ENCODE data around the gene IFNGR1. TPM values are rescaled to one million over a fixed set of nuclear protein-coding genes. Genes with fewer than 3 reads are reported as not detected.

The IFNGR1 gene
- total RNA-seq, 1 donor from 2014 or later: 60.5 TPM

- H3K27ac Mint-ChIP-seq: no peak overlapping the region
- H3K27me3 Mint-ChIP-seq: no peaks in the 10 kb centered on the region
- TF ChIP-seq, protein P1, sequence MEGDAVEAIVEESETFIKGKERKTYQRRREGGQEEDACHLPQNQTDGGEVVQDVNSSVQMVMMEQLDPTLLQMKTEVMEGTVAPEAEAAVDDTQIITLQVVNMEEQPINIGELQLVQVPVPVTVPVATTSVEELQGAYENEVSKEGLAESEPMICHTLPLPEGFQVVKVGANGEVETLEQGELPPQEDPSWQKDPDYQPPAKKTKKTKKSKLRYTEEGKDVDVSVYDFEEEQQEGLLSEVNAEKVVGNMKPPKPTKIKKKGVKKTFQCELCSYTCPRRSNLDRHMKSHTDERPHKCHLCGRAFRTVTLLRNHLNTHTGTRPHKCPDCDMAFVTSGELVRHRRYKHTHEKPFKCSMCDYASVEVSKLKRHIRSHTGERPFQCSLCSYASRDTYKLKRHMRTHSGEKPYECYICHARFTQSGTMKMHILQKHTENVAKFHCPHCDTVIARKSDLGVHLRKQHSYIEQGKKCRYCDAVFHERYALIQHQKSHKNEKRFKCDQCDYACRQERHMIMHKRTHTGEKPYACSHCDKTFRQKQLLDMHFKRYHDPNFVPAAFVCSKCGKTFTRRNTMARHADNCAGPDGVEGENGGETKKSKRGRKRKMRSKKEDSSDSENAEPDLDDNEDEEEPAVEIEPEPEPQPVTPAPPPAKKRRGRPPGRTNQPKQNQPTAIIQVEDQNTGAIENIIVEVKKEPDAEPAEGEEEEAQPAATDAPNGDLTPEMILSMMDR (IDR thresholded peaks at IDR 0.05): no peak
- no peak for DNase-seq
- ATAC-seq (ENCODE audit: low read depth): no peak
- ChIA-PET POLR2A (interaction anchor here (1.7 to 2.1 kb wide), 2 partner anchors 16 to 30 kb away, joined by 3 to 9 read pairs; no protein-coding TSS in a partner anchor), CTCF (interaction anchor here (1.1 to 1.8 kb wide), 2 partner anchors 24 to 153 kb away, joined by 3 to 5 read pairs; no protein-coding TSS in a partner anchor)
- intact Hi-C loops (cut with micrococcal nuclease): loop anchor here (2.0 kb wide), 1 partner anchor 25 kb away; no protein-coding TSS in a partner anchor
- H3K4me1 Mint-ChIP-seq: peaks cover 16% of the 10 kb centered on the region
- H3K9me3 Mint-ChIP-seq: peaks cover 3% of the 10 kb centered on the region
- no peaks in the 10 kb centered on the region for H3K36me3 Mint-ChIP-seq (ENCODE audit: low read depth)
- no peak overlapping the region for H3K4me3 Mint-ChIP-seq
Measured at GRCh38 chr6:137247724-137248123, 28.5 kb upstream of the IFNGR1 start.

GRCh38 chr6:137246791-137247202, 27.6 kb upstream of the IFNGR1 start:
- ATAC-seq (ENCODE audit: low read depth): no peak
- H3K9me3 Mint-ChIP-seq: no peaks in the 10 kb centered on the region
- no peak overlapping the region for H3K27ac Mint-ChIP-seq
- no peaks in the 10 kb centered on the region for H3K27me3 Mint-ChIP-seq
- CTCF ChIA-PET: interaction anchor here (1.1 kb wide), 1 partner anchor 153 kb away, joined by 3 read pairs; no protein-coding TSS in a partner anchor
- no peak for DNase-seq
- H3K4me1 Mint-ChIP-seq: peaks cover 16% of the 10 kb centered on the region
- H3K4me3 Mint-ChIP-seq: no peak overlapping the region
- TF ChIP-seq, protein P1 (IDR thresholded peaks at IDR 0.05): no peak
- POLR2A ChIA-PET: interaction anchor here (2.1 kb wide), 1 partner anchor 29 kb away, joined by 9 read pairs; no protein-coding TSS in a partner anchor
- intact Hi-C loops (cut with micrococcal nuclease): no loop called here
- H3K36me3 Mint-ChIP-seq (ENCODE audit: low read depth): no peaks in the 10 kb centered on the region

DNA sequence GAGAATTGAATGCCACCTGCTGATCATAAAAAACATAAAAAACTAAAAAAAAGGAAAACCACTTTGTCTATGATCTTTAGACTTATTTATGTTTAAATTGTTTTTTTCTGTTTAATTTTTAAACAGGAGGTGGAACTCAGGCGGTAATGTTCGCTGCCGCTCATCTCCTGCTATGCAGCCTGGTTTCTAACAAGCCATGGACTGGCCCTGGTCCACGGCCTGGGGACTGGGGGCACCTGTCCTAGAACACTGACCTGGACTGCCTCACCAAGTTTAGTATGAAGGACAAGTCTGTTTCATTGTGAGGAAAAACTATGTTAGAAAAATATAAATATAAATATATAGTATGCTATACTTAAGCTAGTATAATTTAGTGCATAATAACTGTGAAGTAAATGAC, 27.0 kb upstream of the IFNGR1 start:
- Mint-ChIP-seq H3K36me3 (ENCODE audit: low read depth) (no peaks in the 10 kb centered on the region), H3K4me1 (peaks cover 16% of the 10 kb centered on the region), H3K9me3 (no peaks in the 10 kb centered on the region), H3K27ac (no peak overlapping the region), H3K4me3 (no peak overlapping the region), H3K27me3 (no peaks in the 10 kb centered on the region)
- intact Hi-C loops (cut with micrococcal nuclease): no loop called here
- no peak for DNase-seq
- TF ChIP-seq, protein P1 (IDR thresholded peaks at IDR 0.05): no peak
- POLR2A ChIA-PET: no interaction called here
- CTCF ChIA-PET: no interaction called here
- no peak for ATAC-seq (ENCODE audit: low read depth)

DNA sequence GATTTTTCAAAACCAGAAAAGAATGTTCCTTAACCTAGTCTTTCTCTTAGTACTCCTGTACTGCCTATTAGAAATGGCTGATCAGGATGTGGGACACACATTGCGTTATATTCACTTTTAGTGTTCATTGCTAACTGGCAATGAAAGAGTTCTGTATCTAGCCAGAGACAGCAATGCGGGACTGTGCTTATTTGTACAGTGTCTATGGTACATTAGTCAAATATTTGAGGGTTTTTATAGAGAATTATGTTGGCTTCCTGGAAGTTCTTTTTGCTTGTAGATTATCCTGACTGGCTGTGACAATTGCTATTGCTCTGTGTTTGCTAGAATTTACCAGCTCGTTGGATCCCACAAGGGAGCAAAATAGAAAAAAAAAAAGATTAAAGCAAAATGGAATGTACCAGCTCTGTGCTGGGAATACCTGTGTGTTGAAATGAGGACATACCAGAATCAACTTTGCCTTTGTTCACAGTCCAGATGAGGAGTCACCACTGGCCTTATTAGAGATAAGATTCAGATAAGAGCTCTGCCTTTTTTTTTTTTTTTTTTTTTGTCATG, 22.4 kb upstream of the IFNGR1 start:
- Mint-ChIP-seq H3K4me1 (peaks cover 16% of the 10 kb centered on the region), H3K9me3 (peaks cover 5% of the 10 kb centered on the region), H3K27me3 (no peaks in the 10 kb centered on the region), H3K4me3 (no peak overlapping the region), H3K36me3 (ENCODE audit: low read depth) (no peaks in the 10 kb centered on the region), H3K27ac (no peak overlapping the region)
- ATAC-seq (ENCODE audit: low read depth) (no peak), DNase-seq (no peak)
- TF ChIP-seq, protein P1 (IDR thresholded peaks at IDR 0.05): no peak
- intact Hi-C loops (cut with micrococcal nuclease): no loop called here
- ChIA-PET CTCF (interaction anchor here (0.5 to 1.4 kb wide), 3 partner anchors 10 to 704 kb away, joined by 3 read pairs; no protein-coding TSS in a partner anchor), POLR2A (interaction anchor here (0.6 kb wide), 1 partner anchor 559 kb away, joined by 4 read pairs; no protein-coding TSS in a partner anchor)

DNA sequence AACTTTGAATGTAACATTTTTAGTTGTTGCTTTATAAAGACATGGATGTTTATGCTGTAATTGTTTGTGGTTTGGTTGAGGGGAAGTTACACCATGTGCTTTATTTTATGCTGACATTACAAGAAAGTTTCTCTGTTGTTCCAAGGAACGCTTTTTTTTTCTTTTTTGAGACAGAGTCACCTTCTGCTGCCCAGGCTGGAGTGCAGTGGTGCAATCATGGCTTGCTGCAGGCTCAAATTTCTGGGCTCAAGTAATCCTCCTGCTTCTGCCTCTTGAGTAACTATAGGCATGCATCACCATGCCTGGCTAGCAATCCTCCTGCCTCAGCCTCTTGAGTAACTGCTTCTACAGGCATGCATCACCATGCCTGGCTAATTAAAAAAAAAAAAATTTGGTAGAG, 21.0 kb upstream of the IFNGR1 start:
- Mint-ChIP-seq H3K4me1 (peaks cover 22% of the 10 kb centered on the region), H3K36me3 (ENCODE audit: low read depth) (no peaks in the 10 kb centered on the region), H3K27ac (no peak overlapping the region), H3K27me3 (no peaks in the 10 kb centered on the region), H3K9me3 (peaks cover 5% of the 10 kb centered on the region), H3K4me3 (no peak overlapping the region)
- DNase-seq: no peak
- TF ChIP-seq, protein P1 (IDR thresholded peaks at IDR 0.05): no peak
- CTCF ChIA-PET: interaction anchor here (0.7 to 1.5 kb wide), 3 partner anchors 9 to 74 kb away, joined by 3 read pairs; no protein-coding TSS in a partner anchor
- POLR2A ChIA-PET: interaction anchor here (1.6 kb wide), 1 partner anchor 9 kb away, joined by 4 read pairs; no protein-coding TSS in a partner anchor
- ATAC-seq (ENCODE audit: low read depth): no peak
- intact Hi-C loops (cut with micrococcal nuclease): no loop called here

Measured in activated B cell treated with CpG ODN at 0.5 μM for 24 hours (primary cell).